Activated CD4-positive, CD25-positive, alpha-beta regulatory T cell (primary cell): Measurements from ENCODE around the gene RTBDN.

ENCODE experiments used
- DNase-seq, 4 experiments: peaks; one replicate each; lab custom pipeline; 2025; lab: John Stamatoyannopoulos, UW

RTBDN gene

GRCh38 chr19:12834566-12834943, at the start of gene RTBDN:
Gene RTBDN (minus strand): TSS chr19:12834579. CDS start chr19:12829979, 4,600 bp downstream.
- no peak for DNase-seq

GRCh38 chr19:12882589-12882988, 48.2 kb upstream of the RTBDN start:
- no peak for DNase-seq

GRCh38 chr19:12881172-12881808, 46.9 kb upstream of the RTBDN start, which contains the start of gene DNASE2:
Gene DNASE2 (minus strand): TSS chr19:12881449. CDS start chr19:12881375, 74 bp downstream.
- DNase-seq, result peak; percentile 64 to 75 (median 70)

GRCh38 chr19:12880551-12881171, 46.3 kb upstream of the RTBDN start:
- DNase-seq, result no peak

GRCh38 chr19:12875086-12875485, 40.7 kb upstream of the RTBDN start:
- no peak for DNase-seq

GRCh38 chr19:12873891-12874745, 39.7 kb upstream of the RTBDN start:
- no peak for DNase-seq

- DNase-seq, result peak in 1 of 4 experiments; percentile 16
These were observed 38.8 kb upstream of the RTBDN start for GRCh38 chr19:12872941-12873890.

GRCh38 chr19:12872255-12872654, 37.9 kb upstream of the RTBDN start:
- no peak for DNase-seq

- DNase-seq, result no peak
These were observed 37.3 kb upstream of the RTBDN start for GRCh38 chr19:12871681-12872080.

- no peak for DNase-seq
These were observed 34.2 kb upstream of the RTBDN start for GRCh38 chr19:12868540-12869112.

- peak in 3 of 4 experiments; percentile 22 to 35 (median 32) for DNase-seq
These were observed 33.0 kb upstream of the RTBDN start for GRCh38 chr19:12867120-12868099.

- DNase-seq, result no peak
These were observed 32.2 kb upstream of the RTBDN start for GRCh38 chr19:12866416-12867119.

GRCh38 chr19:12865746-12866415, 31.5 kb upstream of the RTBDN start:
- DNase-seq, result no peak

- no peak for DNase-seq
These were observed 30.6 kb upstream of the RTBDN start for GRCh38 chr19:12864721-12865715.

- no peak for DNase-seq
These were observed 29.8 kb upstream of the RTBDN start for GRCh38 chr19:12864143-12864542.

- no peak for DNase-seq
These were observed 25.2 kb upstream of the RTBDN start for GRCh38 chr19:12859546-12859945.
